Renal cortex interstitium (tissue), 11 donors: ENCODE measurements around the gene DDX51. TPM values are rescaled to one million over a fixed set of nuclear protein-coding genes. Genes with fewer than 3 reads are reported as not detected.

Experiments used
- DNase-seq, 11 donors: peaks; one replicate each; pipeline ENCODE4 v3.0.0-alpha.2; 2013; ENCODE audit warnings: low read depth in 9 of 11, low spot score in 4 of 11; ENCODE audit errors: extremely low read depth in 1 of 11
- polyA plus RNA-seq, 3 donors: library from polyadenylated mRNA; unstranded; fragments of 120-200 nt; gene quantifications; one replicate each; pipeline ENCODE4 v1.2.1, GENCODE V29; 2013; ENCODE audit not compliant: insufficient read length in 3 of 3

DDX51 gene
- polyA plus RNA-seq, 3 donors: 14.8 to 24.3 (median 20.1) TPM

DNA sequence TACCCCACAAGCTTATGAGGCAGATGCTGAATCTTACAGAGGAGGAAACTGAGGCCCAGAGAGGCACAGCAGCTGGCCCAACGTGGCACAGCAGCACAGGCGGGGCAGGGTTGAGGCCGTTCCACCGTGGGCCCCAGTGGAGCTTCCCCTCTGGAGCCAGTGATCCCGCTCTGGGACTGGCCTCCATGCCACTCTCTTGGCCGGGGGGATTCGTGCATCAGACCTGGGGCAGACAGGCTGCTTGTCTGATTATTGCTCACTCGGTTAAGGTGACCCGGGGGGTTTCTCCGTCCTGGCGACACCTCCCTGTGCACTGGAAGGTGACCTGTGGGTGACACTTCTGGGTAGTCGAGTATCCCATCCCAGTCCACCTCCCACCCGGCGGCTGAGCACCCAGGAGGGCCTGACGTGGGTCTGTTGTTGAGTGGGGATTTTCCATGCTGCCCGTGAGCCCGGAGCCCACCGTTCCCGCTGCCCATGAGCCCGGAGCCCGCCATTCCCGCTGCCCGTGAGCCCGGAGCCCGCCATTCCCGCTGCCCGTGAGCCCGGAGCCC, 27.9 kb upstream of the DDX51 start:
- DNase-seq: no peak

DNA sequence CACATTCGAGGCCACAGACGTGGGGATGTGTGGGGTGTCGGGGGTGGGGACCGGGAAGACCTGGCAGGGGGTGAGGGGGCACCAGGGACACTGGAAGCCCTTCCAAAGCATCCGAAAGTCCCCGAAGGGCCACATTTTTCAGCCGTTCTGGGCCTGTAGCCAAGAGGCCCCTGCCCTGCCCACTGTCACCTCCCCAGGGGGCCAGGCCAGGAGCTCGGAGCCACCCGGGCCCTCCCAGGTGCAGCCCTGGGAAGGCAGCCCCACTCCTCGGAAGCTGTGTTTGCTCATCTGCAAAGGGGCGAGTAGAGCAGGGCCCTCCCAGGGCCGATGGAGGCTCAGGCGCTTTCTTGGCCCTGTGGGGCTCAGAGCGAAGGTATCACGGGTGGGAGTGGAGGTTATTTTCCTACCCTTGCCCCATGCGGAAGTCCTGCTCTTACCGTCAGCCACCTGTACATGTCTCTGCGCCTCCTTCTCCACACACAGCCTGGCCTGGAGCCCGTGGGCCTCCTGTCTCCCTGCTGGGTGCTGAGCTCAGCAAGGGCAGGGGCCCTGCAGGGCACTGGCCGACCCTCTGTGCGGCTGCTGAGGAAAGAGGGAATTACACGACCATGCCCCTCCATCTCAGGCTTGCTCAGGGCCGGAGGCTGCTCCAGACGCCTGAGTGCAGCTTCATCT, 27.3 kb upstream of the DDX51 start:
- DNase-seq: no peak

DNA sequence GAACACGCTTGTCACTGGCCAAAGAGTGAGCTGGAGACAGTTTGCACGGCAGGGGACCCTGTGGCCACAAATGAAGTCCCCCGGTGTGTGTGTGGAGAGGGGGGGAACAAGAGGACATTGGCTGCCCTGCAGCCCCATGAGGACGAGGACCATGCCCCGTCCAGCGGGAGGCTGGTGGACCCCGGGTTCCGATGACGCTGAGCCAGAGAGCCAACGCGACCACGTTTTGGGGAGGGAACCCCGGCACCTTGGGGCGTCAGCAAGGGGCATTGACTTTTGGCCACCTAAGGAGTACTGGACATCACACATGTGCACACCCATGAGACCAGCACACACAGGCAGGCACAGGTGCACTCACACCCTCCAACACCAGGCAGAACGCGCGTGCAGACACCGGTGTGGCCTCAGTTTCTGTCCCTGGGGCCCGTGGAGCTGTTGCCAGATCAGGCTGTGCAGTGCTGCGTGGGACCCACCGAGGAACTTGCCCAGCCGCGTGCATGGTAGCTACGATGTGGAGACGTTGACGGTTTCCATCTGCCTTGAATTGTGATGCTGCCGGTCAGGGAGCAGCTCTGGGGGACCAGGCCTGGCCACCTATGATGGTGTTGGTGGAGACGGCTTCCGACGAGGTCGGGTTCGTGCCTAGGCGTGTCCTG, 26.6 kb upstream of the DDX51 start:
- DNase-seq: no peak

DNA sequence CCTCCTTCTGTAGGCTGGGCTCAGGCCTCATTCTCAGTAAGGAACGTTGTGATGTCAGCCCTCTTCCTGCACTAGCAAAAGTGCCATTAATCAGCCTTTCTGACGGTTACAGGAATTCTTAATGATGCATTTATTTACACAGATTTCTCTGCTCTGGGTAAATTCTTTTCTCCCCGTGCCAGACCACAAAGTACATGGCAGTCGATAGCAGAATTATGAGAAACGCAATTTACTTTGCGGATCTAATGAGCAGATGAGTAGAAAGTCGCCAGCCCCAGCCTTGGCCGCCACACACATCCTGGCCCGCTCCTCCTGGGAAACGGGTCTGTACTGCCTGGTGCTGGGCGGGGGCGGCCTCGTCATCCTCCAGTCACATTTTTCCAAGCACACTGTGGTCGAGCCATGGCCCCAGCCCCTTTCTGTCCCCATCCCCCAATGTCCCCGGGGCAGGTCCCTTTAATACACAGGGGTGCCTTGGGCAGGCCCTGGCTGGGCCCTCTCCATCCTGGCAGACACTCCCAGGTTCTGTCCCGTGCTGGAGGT, 26.0 kb upstream of the DDX51 start:
- DNase-seq: no peak

DNA sequence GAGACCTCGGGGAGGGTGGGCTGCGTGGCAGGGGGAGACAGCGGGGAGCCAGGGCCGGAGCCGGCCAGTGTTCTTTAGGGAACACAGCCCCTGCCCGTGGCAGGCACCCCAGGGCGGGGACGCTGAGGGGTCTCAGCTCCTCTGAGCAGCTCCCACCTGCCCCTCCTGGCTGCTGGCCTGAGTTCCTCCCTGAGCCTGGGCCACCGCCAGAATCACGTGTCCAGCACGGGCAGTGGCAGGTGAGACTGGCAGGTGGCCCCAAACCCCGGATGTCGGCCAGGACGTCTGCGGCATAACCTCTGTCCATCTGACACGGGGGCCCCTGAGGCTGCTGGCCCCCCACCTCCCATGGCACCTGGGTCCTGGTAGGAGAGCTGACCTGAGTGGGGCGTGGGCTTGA, 25.3 kb upstream of the DDX51 start:
- DNase-seq: no peak

DNA sequence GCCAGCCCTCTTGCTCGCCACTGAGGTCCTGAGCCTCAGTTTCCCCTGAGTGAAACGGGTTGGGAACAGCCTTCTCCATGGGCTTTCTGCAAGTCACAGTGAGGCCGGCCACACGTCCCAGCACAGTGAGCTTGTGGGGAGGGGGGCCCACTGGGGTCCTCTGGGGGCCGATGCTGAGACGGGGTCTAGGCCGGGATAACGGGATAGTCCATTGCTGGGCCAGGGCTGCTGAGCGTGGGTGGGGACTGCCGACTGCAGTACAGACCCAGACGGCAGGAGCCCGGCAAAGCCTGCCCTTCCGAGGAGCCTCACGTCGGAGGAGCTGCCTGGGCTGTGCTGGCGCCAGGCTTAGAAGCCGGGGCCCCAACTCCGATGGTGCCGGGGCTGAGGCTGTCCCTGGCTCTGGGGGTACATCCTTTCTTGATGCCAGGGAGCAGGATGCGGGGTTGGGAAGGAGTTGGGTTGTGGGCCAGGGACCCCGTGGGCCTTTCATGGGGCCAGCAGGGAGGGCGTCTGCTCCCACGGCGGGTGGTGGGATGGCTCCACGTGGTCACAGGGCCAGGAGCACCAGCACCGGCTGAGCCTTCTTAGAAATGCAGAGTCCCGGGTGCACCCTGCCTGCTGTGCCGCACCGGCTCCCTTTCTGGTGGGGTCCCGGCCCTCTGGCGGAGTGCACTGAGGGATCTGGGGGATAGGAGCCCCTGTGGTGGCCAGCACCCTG, 24.4 kb upstream of the DDX51 start:
- no peak for DNase-seq

DNA sequence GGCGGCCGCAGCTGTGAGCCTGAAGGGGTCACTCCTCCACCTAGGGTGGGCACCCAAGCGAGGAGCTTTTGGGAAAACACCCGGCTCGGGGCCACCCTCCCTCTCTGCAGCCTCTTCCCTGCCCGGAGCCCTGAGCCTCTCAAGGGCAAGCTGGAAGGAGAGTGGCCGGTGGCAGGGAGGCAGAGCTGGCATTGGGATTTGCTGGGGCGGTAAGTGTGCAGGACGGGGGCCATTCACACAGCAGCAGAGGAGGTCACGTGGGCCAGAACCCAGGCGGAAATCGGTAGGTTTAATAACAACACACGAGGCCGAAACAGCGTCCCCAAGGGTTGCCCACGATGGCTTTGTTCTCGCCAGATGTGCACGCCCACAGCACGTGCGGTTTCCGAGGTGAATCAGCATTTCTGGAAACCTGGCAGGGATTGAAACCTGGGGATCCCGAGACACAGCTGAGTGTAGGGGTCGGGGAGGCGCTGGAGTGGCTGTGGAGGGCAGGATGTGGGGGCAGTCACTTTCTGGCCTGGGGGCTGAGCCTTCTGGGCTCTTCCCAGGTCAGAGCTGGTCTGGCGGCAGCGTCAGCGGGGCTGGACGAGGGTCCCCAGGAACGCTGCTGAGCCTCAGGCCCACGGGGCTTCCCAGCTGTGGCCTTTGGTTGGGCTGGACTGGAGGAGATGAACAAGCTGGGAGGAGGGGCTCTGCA, 23.6 kb upstream of the DDX51 start:
- DNase-seq: no peak

DNA sequence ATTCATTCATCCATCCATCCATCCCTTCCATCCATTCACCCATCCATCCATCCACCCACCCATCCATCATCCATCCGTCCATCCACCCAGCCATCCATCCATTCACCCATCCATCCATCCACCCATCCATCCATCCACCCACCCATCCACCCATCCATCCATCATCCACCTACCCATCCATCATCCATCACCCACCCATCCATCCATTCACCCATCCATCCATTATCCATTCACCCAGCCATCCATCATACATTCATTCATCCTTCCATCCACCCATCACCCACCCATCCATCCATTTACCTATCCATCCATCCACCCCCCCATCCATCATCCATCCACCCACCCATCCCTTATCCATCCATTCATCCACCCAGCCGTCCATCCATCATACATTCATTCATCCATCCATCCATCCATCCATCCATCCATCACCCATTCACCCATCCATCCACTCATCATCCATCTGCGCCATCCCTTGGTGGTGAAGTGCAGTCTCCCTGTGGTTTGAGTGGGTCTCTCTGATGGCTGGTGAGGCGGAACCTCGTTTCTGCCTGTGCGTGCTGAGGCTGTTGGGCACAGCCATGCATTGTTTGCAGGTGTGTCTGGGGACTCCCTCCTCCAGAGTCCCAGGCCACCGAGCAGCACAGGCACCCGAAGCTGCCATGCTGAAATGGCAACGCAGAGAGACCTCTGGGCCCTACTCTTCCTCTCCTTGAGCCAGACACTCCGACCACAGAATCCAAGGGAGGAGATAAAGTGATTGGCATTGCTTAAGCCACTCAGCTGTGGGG, 22.9 kb upstream of the DDX51 start:
- DNase-seq: no peak

DNA sequence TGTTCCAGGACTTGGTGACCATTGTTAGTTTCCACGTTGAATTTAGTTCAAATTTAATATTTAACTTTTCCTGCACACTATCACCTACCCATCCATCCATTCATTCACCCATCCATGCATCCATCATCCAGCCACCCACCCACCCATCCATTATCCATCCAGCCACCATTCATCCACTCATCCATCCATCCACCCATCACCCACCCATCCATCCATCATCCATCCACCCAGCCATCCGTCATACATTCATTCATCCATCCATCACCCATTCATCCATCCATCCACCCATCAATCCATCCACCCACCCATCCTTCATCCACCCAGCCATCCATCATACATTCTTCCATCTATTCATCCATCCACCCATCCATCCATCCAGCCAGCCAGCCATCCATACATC, 22.0 kb upstream of the DDX51 start:
- DNase-seq: no peak

DNA sequence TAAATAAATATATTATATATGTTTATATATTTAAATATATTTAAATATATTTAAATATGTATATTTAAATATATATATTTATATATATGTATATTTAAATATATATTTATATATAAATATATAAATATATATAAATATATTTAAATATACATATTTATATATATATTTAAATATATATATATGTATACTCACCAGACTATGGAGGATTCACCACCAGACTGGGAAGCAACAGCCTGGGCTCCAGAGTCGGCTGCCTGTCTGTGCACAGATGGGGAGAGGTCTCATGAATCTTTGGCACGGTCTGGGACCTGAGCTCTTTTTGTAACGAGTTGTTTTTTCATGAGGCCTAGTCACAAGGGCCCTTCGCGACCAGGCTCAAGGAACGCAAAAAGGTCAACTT, 21.5 kb upstream of the DDX51 start:
- no peak for DNase-seq

DNA sequence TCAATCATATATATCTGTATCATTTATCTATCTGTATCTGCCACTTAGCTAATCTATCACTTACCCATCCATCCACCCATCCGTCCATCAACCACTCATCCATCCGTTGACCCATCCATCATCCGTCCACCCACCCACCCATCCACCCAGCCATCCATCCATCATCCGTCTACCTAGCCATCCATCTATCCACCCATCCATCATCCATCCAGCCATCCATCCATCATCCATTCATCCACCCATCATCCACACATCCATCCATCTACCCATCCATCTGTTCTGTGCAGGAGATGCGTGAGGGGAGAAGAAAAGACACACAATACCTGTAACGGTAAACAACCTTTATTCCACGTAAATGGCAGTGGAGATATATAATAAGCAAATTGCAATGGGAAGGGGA, 20.3 kb upstream of the DDX51 start:
- no peak for DNase-seq

DNA sequence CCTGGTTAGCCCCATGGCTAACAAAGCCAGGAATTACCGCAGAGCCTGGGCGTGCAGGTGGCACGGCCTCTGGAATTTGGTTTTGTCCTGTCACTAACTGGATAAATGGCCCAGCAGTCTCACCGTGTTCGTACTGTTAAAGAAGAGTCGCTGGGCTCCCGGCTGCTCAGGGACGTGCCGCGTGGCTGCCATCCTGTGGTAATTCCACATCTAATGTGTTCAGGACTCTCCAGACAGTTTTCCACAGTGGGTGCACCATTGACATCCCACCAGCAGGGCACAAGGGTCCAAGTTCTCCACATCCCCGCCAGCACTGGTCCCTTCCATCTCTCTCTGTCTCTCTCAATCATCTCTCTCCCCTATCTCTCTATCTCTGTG, 19.8 kb upstream of the DDX51 start:
- no peak for DNase-seq

DNA sequence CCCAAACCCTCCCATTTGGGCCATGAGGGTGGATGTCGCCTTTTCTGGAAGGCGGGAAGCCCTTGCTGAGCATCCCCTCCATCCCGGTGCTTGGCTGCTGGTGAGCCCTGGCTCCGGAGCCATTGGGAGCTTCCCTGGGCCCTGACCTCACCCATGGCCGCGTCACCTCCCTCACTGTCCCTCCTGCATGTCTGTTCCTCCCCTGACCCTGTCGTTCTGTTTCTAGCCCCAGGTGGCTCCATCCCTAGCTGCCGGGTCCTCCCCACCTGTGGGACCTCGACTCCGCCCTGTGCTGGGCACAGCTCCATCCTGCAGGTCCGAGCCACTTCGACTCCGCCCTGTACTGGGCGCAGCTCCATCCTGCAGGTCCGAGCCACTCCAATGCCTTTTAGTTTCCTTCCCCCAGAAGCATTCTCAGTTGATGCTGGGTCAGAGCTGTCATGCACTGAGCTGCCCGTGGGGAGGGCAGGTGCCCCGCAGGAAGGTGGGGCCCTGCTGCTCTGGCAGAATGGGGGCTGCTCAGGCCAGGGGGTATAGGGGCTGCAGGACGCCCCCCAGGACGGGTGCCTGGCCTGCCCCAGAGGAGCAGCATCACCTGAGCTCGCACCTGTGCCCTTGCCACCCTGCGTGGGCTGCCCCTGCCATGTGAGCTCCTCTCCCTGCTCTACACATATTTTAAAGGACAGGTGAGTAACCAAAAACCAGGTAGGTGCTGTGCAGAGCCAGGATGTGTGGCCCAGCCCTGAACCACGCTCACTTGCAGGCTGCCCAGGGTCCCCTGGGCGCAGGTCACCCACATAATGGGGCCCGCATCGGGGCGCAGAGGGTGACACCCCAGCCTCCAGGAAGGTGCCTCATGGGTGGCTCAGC, 19.2 kb upstream of the DDX51 start:
- no peak for DNase-seq

DNA sequence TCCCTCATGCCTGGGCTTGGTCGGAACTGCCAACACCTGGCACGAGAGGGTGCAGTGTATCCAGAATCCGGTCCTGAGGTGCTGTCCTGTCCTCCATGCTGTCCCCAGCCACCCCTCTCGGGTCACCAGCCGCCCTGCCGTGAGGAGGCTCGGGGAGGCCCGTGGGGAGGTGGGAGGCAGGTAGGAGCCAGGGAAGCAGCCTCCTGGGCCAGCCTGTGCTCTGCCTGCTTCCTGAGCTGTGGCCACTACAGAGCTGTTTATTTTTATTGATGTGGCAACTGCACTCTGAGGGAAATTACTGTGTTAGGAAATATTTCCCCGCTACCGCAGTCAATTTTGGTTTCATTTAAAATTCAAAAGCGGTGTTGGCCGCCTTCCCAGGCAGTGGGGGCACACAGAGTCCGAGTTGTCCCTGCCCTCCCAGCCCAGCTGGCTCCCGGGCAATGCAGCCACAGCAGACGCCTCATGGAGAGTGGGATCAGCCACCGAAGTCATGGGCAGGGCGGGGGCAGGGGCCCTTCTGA, 18.5 kb upstream of the DDX51 start:
- no peak for DNase-seq

DNA sequence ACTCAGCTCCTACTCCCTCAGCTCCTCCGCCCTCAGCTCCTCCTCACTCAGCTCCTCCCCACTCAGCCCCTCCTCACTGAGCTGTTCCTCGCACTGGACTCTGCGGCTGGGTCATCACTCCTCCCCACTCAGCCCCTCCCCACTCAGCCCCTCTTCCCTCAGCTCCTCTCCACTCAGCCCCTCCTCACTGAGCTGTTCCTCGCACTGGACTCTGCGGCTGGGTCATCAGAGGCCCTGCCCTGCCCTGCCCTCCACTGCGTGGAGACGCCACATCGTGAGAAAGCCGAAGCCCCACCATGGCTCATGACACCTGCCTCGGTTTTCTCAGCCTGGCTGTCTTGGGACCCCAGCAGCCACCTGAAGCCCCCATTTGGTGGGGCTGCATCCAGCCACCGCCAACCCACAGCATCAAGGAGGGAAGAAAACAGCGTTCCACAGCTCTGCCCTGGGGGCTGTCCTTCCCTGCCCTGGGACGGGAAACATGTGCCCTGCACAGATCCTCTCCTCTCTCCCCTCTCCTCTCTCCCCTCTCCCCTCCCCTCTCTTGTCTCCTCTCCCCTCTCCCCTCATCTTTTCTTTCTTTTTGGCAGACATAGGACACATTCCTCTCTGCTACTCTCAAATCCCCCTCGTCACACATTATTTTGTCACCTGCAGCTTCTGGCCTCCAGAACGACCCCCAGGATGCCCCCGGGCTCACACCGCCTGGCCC, 17.8 kb upstream of the DDX51 start:
- DNase-seq: no peak

DNA sequence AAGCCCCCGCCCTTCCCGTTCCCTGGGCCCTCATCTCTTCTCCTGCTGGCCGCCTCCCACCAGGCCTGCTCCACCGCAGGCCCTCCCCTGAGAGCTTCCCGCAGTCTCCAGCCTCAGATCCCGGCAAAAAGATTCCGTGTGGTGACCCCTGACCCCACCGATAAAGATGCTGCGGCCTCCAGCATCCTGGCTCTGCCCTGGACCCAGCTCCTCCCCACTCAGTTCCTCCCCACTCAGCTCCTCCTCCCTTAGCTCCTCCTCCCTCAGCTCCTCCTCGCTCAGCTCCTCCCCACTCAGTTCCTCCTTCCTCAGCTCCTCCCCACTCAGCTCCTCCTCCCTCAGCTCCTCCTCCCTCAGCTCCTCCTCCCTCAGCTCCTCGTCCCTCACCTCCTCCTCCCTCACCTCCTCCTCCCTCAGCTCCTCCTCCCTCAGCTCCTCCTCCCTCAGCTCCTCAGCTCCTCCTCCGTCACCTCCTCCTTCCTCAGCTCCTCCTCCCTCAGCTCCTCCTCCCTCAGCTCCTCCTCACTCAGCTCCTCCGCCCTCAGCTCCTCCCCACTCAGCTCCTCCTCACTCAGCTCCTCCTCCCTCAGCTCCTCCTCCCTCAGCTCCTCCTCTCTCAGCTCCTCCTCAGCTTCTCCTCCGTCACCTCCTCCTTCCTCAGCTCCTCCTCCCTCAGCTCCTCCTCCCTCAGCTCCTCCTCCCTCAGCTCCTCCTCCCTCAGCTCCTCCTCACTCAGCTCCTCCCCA, 17.1 kb upstream of the DDX51 start:
- DNase-seq: no peak
